Erythroblast (primary cell): ENCODE measurements around the gene DGKD.

Experiments
- GATA1 ChIP-seq: IDR thresholded peaks from 2 replicates; pipeline ENCODE4 v1.6.1; 2011; ENCODE audit warnings: low read depth, mild to moderate bottlenecking, control low read depth, low read length, moderate library complexity
- POLR2A ChIP-seq: IDR thresholded peaks from 2 replicates; pipeline ENCODE4 v1.6.1; 2011; ENCODE audit warnings: mild to moderate bottlenecking, low read length

- TF ChIP-seq POLR2A (no peak), GATA1 (no peak)
These were observed 68.6 kb downstream of the DGKD start for GRCh38 chr2:233422649-233423551.
